NK-92 treated with Interleukin-12 subunit alpha and Interleukin-12 subunit beta, amount 100 ng/mL, for 24 hours (cell line): ENCODE measurements around the gene MAJIN.
"Not testable (repeated sequence)": the region's sequence is repeated elsewhere in the genome, so short reads cannot be mapped to it uniquely, and the experiment has no call there.

Experiments
- DNase-seq: peaks from one replicate; lab custom pipeline; 2025; lab: John Stamatoyannopoulos, UW

The MAJIN gene, protein sequence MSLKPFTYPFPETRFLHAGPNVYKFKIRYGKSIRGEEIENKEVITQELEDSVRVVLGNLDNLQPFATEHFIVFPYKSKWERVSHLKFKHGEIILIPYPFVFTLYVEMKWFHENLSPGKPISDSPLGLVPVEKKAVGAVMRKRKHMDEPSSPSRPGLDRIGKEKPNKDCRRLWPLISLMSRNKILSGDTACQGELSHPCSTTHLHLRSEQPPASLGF

DNA sequence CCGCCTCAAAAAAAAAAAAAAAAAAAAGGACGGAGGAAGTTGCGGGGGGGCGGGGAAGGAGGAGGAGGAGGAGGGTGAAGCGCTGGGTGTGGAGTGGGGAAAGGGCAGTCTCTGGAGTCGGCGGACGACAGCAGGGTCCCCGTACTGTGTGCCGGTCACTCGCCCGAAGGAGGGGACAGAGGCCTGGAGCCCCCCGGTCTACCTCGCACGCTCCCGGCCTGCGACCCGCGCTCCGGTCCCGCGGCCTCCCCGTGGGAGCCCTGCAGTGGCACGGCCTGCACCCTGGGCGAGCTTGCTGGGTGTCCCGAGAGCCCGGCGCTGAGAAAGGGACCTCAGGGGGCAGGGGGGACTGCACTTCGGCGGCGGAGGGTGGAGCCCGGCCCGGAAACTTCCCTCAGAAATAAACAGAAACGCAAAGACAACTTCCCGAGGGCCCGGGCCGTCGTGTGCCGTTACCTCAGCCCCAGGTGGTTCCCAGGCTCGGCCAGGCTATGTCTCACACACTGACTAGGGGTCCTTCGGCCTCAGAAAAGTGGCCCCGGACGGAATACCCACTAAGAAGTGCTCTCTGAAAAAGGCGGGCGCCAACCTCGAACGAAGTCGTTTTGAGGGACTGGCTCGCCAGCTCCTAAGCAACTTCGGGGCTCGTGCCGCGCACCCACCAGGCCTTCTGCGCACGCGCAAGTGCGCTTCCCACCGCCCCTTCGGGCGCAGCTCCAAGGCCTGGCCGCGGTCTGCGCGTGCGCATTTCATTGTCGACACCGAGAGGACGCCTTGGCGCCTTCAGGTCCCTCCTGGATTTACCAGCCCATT is at the start of gene MAJIN:
TSS of gene MAJIN (minus strand) at position 688 of the 813 bp plus-strand sequence. CDS start 12,703 bp downstream, outside the sequence.
- no peak for DNase-seq

DNA sequence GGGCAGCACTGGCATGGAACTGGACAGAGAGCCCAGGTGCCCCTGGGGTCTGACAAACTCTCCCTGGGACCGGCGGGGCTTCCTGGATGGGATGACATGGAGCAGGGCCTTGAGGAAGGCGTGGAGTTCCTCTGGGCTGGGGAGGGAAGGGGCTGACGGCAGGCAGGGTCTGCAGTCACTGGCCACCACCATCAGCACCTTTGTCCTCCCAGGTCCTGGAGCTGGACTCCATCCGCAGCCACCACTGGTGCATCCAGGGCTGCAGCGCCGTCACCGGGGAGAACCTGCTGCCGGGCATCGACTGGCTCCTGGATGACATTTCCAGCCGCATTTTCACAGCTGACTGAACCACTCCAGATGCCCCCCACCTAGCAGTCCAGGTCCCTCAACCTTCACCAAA is 49.6 kb upstream of the MAJIN start:
- DNase-seq, result no peak

DNA sequence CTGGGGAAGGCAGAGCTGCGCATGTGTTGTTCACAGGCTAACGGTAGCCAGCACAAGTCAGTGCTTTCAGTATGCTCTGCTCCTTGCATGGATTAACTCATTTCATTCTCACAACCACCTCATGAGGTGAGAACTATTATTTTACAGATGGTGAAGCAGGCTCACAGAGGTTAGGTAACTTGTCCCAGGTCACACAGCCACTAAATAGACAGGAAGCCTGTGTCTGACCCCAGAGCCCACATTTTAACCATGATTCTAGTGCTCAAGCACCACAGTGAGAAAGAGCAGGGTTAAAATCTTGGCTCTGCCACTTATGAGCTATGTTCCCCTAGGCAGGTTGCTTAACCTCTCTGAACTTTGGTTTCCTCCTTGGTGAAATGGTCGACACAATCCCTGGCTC is 49.1 kb upstream of the MAJIN start:
- peak; percentile 58 for DNase-seq

DNA sequence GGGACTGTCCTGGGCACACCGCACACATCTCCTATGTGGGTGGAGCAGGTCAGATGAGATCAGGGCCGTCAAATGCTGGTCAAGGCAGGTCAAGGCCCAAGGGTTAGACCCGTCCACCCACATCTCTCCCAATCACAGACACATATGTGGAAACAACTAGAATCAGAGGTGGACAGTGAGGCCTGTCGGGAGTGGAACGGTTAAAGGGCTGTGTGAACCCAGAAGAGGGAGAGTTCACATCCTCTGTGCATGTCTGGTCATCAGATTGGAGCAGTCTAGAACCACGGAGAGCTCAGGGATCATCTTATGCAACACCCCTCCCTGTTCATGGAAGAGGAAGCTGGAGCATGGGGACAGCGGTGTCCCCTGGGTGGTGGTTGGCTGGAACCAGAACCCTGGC is 47.9 kb upstream of the MAJIN start:
- DNase-seq, result no peak

DNA sequence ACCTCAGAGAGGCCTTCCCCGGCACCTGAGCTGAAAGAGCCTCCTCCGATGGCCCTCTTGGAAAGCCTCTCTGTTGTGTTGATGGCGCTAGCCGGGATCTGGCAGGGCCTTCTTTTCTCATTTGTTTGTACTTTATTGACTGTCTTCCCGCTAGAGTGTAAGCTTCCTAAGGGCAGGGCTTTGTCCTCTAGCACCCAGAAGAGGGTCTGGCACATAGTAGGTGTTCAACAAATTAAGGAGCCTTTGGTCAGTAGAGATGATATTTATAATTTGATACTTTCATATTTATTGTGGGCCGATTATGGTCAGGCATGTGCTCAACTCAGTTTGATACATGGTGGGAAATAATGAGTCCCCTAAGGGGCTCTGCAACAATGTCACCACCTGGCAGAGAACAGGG is 46.0 kb upstream of the MAJIN start:
- DNase-seq, result no peak

DNA sequence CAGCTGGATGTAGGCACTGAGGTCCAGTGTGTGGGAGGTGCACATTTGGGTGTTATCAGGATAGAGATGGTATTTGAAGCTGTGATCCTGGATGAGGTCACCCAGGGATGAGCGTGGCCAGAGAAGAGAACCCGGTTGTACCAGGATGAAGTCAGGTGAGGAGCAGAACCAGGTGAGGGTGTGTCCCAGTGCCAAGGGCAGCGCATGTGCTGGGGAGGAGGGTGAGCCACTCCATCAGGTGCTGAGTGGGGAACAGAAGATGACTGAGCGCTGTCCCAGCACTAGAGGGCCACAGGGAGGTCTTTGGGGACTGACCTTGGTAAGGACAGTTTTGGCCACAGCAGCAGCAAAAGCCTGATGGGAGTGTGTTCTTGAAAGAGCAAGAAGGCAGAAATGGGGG is 44.8 kb upstream of the MAJIN start:
- no peak for DNase-seq

DNA sequence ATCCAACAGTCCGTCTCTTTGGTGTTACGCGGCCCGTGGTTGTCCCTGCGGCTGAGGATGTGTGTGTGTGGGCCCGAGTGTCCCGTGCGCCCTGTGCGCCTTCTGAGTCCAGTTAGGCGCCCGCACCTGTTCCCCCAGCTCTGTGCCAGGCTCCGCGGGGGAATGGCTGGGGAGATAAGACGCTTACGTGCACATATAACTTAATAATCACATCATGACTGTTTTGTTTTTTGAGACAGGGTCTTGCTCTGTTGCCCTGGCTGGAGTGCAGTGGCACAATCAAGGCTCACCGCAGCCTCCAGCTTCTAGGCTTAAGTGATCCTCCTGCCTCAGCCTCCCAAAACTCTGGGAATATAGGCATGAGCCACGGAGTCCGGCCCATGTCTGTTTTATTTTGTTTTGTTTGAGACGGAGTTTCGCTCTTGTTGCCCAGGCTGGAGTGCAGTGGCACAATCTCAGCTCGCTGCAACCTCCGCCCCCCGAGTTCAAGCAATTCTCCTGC is 42.9 kb upstream of the MAJIN start:
- no peak for DNase-seq

DNA sequence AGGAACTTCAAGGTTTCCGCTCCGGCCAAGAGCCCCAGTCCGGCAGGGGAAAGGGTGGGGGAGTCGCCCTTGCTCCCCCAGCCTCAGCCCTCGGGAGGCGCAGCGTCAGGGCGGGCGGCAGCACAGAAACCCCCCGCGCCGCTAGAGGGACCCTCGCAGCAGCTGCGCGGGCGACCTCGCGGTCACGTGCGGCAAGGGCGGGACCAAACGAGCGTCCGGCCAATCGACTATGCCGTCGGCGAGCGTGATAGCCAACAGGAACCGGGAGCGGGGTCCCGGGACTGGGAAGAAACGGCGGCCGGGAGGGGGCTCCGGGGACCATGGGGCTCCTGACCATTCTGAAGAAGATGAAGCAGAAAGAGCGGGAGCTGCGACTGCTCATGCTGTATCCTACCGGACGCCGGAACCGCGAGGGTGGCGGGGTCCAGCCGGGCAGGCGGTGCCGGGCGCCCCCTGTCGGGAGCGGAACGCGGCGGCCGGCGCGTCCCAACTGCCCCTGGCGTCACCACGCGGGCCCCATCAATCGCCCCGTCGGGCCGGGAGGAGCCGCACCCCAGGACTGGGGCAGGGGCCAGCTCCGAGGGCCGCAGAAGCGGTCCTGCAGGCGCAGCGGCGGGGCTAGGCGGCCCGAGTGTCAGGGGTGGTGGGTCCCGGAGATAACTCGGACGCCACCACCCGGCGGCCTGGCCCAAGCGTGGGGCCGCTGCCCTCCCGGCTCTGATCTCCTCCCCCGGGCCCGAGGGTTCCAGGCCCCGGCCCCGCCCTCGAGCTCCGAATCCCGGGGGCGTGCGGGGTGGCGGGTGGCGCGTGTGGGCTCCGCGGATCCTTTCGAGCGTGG is 42.2 kb upstream of the MAJIN start, which contains the start of gene ARL2:
TSS of gene ARL2 (plus strand) at position 273 of the 838 bp plus-strand sequence. CDS start at position 321, 48 bp downstream.
- DNase-seq, result peak; percentile 88

DNA sequence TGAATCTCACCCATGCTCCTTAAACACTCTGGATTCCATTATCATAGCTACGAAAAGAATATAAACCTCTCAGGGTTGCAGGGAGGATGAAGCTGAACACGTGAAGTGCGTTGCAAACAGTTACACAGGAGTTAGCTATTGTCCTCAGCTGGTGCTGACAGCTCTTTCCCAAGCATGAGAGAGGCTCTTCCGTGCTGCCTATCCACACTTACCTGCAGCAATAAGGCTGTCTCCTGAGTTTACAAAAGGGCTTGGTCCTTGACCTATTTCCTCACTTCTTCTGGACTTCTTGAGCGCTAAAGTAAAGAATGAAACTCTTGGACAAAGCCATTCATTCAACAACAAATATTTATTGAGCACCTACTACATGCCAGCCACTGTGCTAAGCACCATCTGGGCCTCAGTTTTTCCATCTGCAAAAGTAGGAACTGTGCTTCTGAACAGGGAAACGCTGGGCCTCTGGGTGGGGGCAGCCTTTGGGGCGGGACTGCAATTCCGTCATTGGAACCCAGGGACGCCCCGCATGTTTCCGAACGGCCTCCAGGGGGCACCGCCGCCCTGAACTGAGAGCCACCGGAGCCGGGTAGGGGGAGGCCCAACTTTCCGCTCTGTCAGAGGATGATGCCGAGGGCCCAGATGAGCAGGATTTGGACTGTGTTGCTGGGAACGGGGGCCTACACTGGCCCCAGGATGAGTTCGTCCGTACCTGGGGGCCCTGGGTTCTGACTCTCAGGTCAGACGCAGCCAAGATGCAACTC is 41.4 kb upstream of the MAJIN start:
- DNase-seq, result peak; percentile 83

DNA sequence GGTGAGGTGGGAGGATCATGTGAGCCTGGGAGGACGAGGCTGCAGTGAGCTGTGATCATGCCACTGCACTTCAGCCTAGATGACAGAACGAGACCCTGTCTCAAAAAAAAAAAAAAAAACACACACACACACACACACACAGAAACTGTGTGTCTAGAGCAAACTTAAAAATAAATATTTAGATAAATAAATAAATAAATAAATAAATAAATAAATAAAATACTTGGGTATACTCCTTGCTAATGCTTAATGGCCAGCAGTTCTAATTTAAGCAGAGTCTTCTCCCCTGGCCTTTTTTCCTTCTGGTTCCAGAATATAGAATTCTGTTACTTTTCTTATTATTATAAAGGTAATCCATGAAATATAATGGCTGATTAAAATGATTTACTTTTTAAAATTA is 37.0 kb upstream of the MAJIN start:
- DNase-seq, result no peak

DNA sequence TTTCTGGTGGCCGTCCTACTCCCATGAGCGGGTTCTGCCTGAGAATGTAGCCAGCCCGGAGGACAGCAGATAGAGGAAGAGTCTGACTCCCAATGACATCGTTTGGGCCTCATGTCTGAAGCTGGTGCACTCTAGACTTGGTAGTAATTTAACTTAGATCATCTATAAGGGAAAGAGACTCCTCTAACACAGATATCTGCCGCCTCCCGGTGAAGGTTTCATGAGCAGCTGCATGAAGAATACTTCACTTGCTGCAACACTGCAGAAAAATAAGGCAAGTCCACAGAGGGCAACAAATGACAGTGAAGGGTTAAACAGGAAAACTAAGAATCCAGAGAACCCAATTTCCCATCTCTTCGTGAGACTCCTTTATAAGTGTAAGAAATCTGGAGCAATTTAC is 36.1 kb upstream of the MAJIN start:
- DNase-seq, result no peak

DNA sequence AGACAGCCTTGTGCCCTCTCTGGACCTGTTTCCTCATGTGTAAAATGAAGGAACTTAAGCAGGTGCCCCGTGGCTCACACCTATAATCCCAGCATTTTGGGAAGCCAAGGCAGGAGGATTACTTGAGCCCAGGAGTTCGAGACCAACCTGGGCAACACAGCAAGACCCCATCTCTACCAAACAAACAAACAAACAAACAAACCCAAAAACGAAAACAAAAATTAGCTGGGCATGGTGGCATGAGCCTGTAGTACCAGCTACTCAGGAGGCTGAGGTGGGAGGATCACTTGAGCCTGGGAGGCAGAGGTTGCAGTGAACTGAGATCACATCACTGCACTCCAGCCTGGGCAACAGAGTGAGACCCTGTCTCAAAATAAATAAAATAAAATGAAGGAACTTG is 32.1 kb upstream of the MAJIN start:
- DNase-seq, result not testable (repeated sequence)

DNA sequence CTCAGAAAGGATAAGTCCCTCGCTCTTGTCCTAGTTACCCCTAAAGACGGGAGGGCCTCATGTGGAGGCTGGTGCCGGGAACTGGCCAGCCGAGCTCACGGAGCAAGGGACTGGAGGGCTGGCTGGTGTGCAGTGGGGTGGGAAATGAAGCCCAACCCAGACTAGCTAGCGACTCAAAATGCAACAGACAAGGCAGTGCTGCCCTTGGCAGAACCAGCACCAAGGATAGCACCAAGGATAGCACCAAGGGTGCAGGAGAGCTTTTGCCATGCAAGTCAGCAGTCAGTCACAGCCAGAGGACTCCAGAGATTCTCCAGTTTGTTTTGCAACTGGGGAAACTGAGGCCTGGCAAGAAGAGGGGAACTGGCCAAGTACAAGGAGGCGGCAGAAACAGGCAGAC is 31.4 kb upstream of the MAJIN start:
- no peak for DNase-seq

DNA sequence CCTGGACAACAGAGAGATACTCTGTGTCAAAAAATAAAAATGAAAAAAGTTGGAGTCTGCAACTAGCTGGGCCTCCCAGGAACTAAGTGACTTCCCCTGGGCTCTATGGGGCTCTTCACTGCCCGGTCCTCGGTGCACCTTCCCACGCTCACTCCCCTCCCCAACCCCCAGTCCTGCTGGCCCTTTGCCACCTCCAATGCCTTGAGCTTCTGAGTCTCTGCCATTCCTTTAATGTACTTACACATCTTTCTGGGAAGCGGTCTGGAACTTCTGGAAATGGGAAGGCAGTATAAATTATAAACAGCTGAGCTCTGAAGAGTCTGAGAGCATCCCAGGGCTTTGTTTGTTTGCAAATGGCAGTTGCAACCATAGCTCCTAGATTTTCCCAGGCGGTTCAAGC is 30.8 kb upstream of the MAJIN start:
- DNase-seq, result no peak

DNA sequence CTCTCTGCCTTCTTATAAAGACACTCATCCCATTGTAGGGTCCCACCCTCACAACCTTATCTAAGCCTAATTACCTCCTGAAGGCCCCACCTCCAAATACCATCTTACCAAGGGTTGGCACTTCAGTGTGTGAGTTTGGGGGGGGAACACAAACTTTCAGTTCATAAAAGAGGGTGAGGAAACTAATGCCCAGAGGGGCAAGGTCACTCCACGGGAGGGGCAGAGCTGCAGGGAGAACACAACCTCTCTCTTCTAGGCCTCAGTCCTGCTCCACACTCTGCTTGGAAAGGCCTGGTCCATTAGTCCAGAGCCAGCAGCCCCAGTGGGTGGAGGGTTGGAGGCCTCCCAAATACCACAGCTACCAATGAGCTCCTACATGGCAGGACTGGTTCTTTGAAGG is 27.6 kb upstream of the MAJIN start:
- no peak for DNase-seq

DNA sequence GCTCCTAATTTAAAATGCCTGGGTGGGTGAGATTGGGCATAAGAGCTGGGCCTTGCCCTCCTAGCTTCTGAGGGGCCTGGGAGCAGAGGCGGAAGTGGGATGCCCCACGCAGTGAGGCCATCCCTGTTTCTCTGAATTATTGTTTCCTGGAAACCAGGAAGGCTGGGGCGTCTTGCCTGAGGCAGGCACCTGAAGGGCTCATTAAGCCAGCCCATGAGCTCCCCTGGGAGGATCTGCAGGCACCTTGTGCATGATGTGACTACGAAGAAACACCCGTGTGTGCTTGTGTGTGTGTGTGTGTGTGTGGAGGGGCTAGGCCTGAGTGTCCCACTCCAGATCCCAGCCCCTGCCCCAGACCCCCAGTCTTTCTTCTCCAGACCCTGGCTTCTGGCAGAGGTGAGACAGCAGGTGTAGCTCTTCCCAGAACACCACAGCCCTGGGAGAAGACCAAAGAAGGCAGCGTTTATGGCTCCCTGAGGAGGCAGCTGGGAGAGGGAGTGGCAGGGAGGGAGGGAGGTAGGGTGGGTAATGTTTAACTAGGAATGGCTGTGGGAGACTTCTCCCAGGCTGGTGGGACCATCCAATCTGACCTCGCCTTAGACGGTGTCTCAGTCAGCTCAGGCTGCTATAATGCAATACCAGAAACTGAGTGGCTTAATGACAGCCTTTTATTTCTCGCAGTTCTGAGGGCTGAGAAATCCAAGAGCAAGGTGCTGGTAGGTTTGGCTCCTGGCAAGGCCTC is 27.0 kb upstream of the MAJIN start:
- no peak for DNase-seq

DNA sequence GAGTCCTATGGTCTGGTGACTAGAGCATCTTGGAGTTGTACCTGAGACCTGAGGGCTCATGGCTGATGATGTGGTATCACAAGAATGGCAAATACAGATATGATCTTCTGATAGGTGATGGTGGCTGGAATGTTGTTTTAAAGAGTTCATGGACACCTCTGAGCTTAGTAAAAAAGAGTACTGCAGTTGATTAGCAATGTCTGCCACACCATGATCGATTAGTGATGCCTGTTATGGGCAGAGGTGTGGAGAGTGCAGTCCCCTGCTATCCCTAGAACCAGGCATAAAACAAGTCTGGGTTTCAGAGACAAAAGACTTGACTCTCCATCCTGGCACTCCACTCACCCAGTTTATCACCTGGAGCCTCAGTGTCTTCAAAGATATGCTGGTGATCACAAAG is 26.2 kb upstream of the MAJIN start:
- DNase-seq, result no peak

DNA sequence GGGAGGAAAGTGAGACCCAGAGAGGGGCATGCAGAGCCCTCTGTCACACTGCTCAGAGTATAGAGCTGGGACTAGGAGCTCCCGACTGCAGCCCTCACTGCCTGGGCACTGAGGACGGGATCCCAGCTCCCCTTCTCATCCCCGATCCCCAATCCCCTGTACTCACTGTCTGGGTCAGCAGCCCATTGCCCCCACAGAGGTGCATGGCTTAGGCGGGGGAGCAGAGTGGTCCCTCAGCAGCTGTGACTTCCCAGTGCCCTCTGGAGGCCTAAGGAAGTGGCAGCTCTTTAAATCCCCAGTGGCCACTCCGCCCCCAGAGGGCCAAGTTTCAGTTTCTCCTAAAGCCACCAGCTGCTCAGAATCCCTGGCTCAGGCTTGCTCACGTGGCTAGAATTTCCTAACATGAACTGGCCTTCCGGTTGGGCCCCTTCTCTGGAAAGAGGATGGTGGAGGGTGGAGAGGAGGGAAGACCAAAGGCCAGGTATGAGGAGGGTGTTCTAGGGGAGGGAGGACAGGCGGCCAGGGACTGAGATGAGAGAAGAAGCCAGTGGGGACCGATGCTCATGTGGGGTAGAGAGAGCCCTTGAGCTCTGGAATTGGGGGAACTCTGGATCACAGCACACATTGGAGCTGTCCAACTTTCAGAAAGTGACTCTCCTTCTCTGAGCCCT is 24.9 kb upstream of the MAJIN start, which contains the start of gene BATF2:
TSS of gene BATF2 (minus strand) at position 262 of the 671 bp plus-strand sequence. CDS start at position 205, 57 bp downstream.
- no peak for DNase-seq

DNA sequence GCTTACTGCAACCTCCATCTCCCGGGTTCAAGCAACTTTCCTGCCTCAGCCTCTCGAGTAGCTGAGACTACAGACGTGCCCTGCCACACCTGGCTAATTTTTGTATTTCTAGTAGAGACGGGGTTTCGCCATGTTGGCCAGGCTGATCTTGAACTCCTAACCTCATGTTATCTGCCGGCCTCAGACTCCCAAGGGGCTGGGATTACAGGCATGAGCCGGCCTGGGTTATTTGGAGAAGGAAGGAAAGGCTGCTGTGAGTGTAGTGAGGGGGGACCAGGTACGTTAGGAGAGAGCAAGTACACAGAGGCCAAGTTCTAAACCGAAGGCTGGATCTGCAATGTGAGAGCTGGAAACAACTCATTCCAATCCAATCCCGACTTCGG is 24.4 kb upstream of the MAJIN start:
- DNase-seq, result no peak

DNA sequence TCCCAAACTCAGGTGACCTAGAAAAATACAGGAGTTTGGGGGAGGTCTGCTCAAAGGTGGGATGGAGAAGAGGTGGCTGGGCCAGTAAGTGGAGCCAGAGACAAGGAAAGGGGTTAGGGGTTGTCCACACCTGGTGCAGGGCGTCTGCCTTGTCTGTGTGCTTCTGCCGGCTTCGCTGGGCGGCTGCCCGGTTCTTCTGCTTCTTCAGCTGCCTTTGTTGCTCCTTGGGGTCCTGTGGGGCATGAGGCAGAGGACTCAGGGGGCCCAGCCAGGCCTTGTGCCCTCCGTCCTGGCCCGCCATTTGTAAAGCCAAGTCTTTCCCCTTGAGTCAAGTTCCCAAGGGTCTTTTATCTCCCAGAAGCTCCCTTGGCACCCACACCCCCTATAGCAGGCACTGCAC is 22.4 kb upstream of the MAJIN start:
- DNase-seq, result no peak
